HEK293T (cell line): Measurements from ENCODE around the gene ZNF552.
"Not testable (repeated sequence)": the region's sequence is repeated elsewhere in the genome, so short reads cannot be mapped to it uniquely, and the experiment has no call there.

Experiments
- CTCF ChIA-PET: fragments of 350-600 bp; formaldehyde crosslinking; extraction: SDS; loops from one replicate; lab custom pipeline; 2021; ENCODE audit warnings: antibody characterized with exemption, inconsistent platforms; lab: Yijun Ruan, JAX
- POLR2A ChIA-PET: fragments of 350-600 bp; formaldehyde crosslinking; extraction: SDS; loops from one replicate; lab custom pipeline; 2020; ENCODE audit warnings: antibody characterized with exemption, inconsistent platforms; lab: Yijun Ruan, JAX
- DNase-seq: peaks from one replicate; pipeline ENCODE4 v3.0.0; 2012; ENCODE audit warnings: mixed read lengths; ENCODE audit errors: extremely low spot score
- ARNT ChIP-seq: fragments of 450-650 bp; IDR thresholded peaks from 2 replicates; pipeline ENCODE4 v1.6.1; 2017; ENCODE audit warnings: mild to moderate bottlenecking
- BHLHE40 ChIP-seq: fragments of 450-650 bp; IDR thresholded peaks from 2 replicates; pipeline ENCODE4 v1.6.1; 2016; ENCODE audit warnings: mild to moderate bottlenecking, moderate library complexity, borderline replicate concordance
- CTBP1 ChIP-seq: fragments of 450-650 bp; IDR thresholded peaks from 2 replicates; pipeline ENCODE4 v1.6.1; 2016; ENCODE audit warnings: borderline replicate concordance
- ELF4 ChIP-seq: fragments of 450-650 bp; IDR thresholded peaks from 2 replicates; pipeline ENCODE4 v1.6.1; 2017; ENCODE audit warnings: antibody characterized with exemption
- FOXA1 ChIP-seq: fragments of 450-650 bp; IDR thresholded peaks from 2 replicates; pipeline ENCODE4 v1.6.1; 2016; ENCODE audit warnings: mild to moderate bottlenecking
- FOXK2 ChIP-seq: fragments of 450-650 bp; IDR thresholded peaks from 2 replicates; pipeline ENCODE4 v1.6.1; 2016; ENCODE audit warnings: mild to moderate bottlenecking
- FOXM1 ChIP-seq: fragments of 450-650 bp; IDR thresholded peaks from 2 replicates; pipeline ENCODE4 v1.6.1; 2017; ENCODE audit warnings: mild to moderate bottlenecking, borderline replicate concordance
- HDGF ChIP-seq: fragments of 450-650 bp; IDR thresholded peaks from 2 replicates; pipeline ENCODE4 v1.6.1; 2017; ENCODE audit warnings: antibody characterized with exemption, borderline replicate concordance
- L3MBTL2 ChIP-seq: fragments of 450-650 bp; conservative IDR thresholded peaks from 2 replicates; pipeline ENCODE4 v1.6.1; 2016; ENCODE audit warnings: mild to moderate bottlenecking
- LEF1 ChIP-seq: fragments of 450-650 bp; IDR thresholded peaks from 2 replicates; pipeline ENCODE4 v1.6.1; 2017; ENCODE audit warnings: mild to moderate bottlenecking, borderline replicate concordance
- NFRKB ChIP-seq: fragments of 450-650 bp; IDR thresholded peaks from 2 replicates; pipeline ENCODE4 v1.6.1; 2016; ENCODE audit warnings: mild to moderate bottlenecking, moderate library complexity
- SP1 ChIP-seq: fragments of 450-650 bp; IDR thresholded peaks from 2 replicates; pipeline ENCODE4 v1.6.1; 2017
- SUZ12 ChIP-seq: fragments of 450-650 bp; IDR thresholded peaks from 2 replicates; pipeline ENCODE4 v1.6.1; 2016; ENCODE audit warnings: mild to moderate bottlenecking
- TARDBP ChIP-seq: fragments of 450-650 bp; IDR thresholded peaks from 2 replicates; pipeline ENCODE4 v1.6.1; 2016
- ZNF384 ChIP-seq: fragments of 450-650 bp; IDR thresholded peaks from 2 replicates; pipeline ENCODE4 v1.6.1; 2016
- TF ChIP-seq, protein P1 (sequence below): fragments of 450-650 bp; IDR thresholded peaks from 2 replicates; pipeline ENCODE4 v1.6.1; 2016

The ZNF552 gene

DNA sequence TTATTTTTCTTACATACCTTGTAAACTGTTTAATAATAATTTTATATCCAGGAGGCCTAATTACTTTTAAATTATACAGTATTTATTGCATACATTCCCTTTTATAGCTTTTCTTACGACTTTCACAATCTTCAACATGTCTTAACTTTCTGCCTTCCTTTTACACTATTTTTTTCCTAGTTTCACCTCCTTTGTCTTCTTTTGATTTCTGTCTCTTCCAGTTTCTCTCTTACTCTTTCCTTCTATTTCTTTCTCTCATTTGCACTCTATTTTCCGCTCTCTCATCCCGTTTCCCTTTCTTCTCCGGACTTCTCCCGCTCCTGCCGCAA is 11.5 kb downstream of the ZNF552 start:
- TF ChIP-seq, protein P1, sequence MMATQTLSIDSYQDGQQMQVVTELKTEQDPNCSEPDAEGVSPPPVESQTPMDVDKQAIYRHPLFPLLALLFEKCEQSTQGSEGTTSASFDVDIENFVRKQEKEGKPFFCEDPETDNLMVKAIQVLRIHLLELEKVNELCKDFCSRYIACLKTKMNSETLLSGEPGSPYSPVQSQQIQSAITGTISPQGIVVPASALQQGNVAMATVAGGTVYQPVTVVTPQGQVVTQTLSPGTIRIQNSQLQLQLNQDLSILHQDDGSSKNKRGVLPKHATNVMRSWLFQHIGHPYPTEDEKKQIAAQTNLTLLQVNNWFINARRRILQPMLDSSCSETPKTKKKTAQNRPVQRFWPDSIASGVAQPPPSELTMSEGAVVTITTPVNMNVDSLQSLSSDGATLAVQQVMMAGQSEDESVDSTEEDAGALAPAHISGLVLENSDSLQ = no peak
- TF ChIP-seq SUZ12 (no peak), TARDBP (no peak), BHLHE40 (no peak), ELF4 (no peak), NFRKB (no peak), FOXA1 (no peak), ZNF384 (no peak), HDGF (no peak), SP1 (no peak)
- ChIA-PET POLR2A (interaction anchor here (1.6 kb wide), 1 partner anchor 12 kb away, joined by 4 read pairs; no protein-coding TSS in a partner anchor), CTCF (no interaction called here)
- no peak for DNase-seq

DNA sequence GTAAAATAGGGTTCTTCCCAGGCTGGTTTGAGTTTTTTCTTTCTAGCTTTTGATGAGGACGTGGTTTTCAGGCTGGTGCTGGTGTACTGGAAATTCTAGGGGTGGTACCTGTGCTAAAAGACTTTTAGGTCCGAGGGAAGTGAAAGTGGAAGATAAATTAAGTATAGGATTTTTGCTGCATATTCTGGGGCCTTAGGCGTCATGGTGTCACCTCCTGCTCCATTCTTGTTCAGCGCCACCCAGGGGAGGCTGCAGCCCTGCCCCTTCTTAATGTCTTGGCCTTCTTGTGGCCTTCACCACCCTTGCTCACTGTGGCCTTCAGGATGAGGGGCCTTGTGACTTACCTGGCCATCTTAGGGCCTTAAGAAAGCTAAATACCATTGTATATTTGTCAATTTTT is 12.4 kb downstream of the ZNF552 start:
- no peak for TF ChIP-seq ELF4
- no peak for TF ChIP-seq FOXA1
- TF ChIP-seq NFRKB = no peak
- TF ChIP-seq SP1 = no peak
- TF ChIP-seq ZNF384 = no peak
- TF ChIP-seq LEF1 = no peak
- TF ChIP-seq TARDBP = no peak
- no peak for TF ChIP-seq CTBP1
- no peak for TF ChIP-seq L3MBTL2
- TF ChIP-seq, protein P1 = no peak
- no peak for TF ChIP-seq FOXK2
- no peak for TF ChIP-seq SUZ12
- TF ChIP-seq BHLHE40 = no peak
- TF ChIP-seq HDGF = no peak
- no peak for TF ChIP-seq ARNT
- no peak for DNase-seq
- ChIA-PET CTCF (no interaction called here), POLR2A (interaction anchor here (1.6 kb wide), 1 partner anchor 13 kb away, joined by 4 read pairs; no protein-coding TSS in a partner anchor)

DNA sequence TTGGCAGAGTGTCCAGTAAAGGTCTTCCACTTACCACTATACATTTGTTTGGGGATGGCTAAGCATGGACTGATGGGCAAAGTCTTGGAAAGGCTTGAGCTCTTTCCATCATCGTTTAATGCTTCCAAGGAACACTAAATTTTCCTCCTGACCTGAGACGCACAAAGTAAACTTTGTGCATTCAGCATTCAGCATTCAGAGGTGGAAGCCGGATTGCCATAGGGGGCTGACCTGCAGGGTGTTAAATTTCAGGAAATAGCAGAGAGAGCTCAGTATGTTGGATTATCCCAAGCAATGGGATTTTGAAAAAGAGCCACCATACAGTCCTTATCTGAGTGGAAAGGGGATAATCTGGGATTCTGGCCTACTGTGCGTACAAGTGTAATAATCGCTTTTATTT is 14.0 kb downstream of the ZNF552 start:
- ChIA-PET POLR2A (interaction anchor here (1.3 kb wide), 1 partner anchor 19 kb away, joined by 5 read pairs; no protein-coding TSS in a partner anchor), CTCF (no interaction called here)
- TF ChIP-seq L3MBTL2 (no peak), TARDBP (no peak)
- DNase-seq = no peak

DNA sequence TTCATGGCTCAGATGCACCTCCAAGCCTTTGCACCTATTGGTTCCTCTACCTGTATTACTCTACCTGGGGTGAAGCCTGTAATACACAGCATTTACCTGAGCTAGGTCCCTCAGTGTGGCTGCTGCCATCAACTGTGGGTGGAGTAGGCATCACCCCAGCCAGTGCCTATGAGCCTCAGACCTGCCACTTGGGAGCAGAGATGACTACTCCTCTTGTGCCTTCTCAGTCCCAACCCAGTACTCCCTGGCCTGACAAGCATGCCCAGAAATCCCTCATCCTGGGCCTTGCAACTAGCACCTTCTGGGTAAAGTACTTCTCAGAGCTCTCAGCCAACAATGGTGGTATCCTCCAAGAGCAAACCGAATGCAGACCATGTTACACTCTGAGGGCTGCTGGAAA is 18.1 kb downstream of the ZNF552 start:
- POLR2A ChIA-PET, CTCF ChIA-PET, DNase-seq: not testable (repeated sequence)

DNA sequence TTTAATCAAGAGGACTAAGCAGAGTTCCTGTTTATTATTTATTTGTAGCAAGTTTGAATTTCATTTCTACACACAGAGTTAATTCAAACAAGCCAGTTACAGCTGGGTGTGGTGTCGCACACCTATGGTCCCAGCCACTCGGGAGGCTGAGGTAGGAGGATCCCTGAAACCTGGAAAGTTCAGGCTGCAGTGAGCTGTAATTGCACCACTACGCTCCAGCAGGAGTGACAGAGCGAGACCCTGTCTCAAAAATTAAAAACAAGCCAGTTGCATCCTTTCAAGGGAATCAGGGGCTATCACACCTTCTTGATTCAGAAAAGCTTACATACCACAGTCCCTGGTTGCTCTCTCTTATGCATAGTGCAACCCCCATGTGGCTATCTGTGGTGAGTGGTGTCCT is 25.4 kb downstream of the ZNF552 start:
- ChIA-PET CTCF (no interaction called here), POLR2A (no interaction called here)
- TF ChIP-seq LEF1 (no peak), SP1 (no peak), SUZ12 (no peak), ARNT (no peak), ZNF384 (no peak), FOXK2 (no peak)
- DNase-seq = no peak

DNA sequence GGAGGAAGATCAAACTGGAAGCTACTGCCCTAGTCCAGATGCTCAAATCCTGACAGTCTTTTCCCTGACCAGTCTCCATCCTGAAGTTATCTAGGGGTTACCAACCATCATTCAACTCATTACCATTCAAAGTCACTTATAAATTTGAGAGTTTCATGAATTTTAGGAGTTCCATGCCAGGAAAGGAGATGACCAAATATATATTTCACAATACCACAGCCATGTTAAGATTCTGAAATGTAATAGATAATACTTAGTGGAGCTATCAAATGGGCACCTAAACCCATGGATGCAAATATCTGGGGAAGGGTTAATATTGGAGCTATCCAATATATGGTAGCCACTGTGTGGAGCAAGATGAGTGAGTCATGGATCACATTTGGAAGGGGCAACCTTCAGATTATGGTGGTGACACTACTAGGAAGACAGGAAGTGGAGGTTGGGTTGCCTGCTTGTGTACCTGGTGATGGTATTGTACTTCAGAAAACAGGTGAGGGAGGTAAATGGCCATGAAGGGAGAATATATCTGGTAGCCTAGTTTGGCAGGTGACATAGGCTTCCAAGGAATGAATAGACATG is 26.5 kb downstream of the ZNF552 start:
- POLR2A ChIA-PET = no interaction called here

DNA sequence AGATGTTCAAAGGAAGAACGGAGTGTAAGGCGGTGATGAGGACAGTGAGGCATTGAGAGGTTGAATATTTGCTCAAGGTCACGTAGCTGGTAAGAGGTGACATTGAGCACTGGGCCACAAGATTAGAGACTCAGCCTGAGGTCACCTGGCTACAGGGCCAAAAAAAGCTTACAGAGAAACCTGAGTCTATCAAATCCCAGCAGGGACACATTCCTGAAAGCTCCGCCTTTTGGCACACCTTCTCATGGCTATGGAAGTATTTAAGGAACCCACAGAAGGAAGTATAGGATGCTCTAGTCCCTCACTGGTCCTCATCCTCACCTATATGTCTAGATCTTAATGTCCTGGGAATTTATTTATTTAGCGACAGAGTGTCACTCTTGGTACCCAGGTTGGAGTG is 27.8 kb downstream of the ZNF552 start:
- POLR2A ChIA-PET = no interaction called here
- no peak for DNase-seq
- CTCF ChIA-PET = no interaction called here
- TF ChIP-seq FOXM1 (no peak), FOXA1 (no peak), CTBP1 (no peak), BHLHE40 (no peak), ARNT (no peak), NFRKB (no peak), LEF1 (no peak)

More for the DNA sequence above, 26.5 kb downstream of the ZNF552 start:
- TF ChIP-seq CTBP1 = no peak
- no peak for TF ChIP-seq BHLHE40
- no peak for TF ChIP-seq ARNT
- no peak for TF ChIP-seq L3MBTL2
- TF ChIP-seq, protein P1 = no peak
- TF ChIP-seq SUZ12 = no peak
- TF ChIP-seq HDGF = no peak
- no peak for TF ChIP-seq FOXA1
- no peak for TF ChIP-seq FOXK2
- TF ChIP-seq NFRKB = no peak
- TF ChIP-seq TARDBP = no peak
- TF ChIP-seq SP1 = no peak
- no peak for TF ChIP-seq ELF4
- TF ChIP-seq ZNF384 = no peak
- no peak for TF ChIP-seq LEF1
- no peak for TF ChIP-seq FOXM1
- no peak for DNase-seq
- CTCF ChIA-PET = no interaction called here
